Mammary epithelial cell (primary cell): ENCODE results near the gene EWSR1.

Experiments
- CTCF ChIP-seq, 2 donors: IDR thresholded peaks in 1 of 2; conservative IDR thresholded peaks in 1 of 2; 2 replicates each; pipeline ENCODE4 v1.5.1; 2011 to 2012; ENCODE audit warnings: inconsistent platforms in 2 of 2, low read length in 2 of 2, mild to moderate bottlenecking in 2 of 2, control low read depth in 1 of 2, low read depth in 1 of 2; ENCODE audit not compliant: insufficient read depth in 1 of 2; ENCODE audit errors: extremely low read depth in 1 of 2
- EZH2 ChIP-seq: IDR thresholded peaks from 2 replicates; pipeline ENCODE4 v1.6.1; 2012; ENCODE audit warnings: low read length, inconsistent platforms, borderline replicate concordance

GRCh38 chr22:29325356-29325755, 57.3 kb downstream of the EWSR1 start:
- TF ChIP-seq CTCF (conservative IDR thresholded peaks at IDR 0.05 in 1 of 2, IDR thresholded peaks at IDR 0.05 in 1 of 2; ENCODE audit: extremely low read depth in 1 of 2, insufficient read depth in 1 of 2, low read depth in 1 of 2, low read length in 2 of 2), result no peak
- TF ChIP-seq EZH2, result no peak
